ENCODE results near the gene ALDH1L2.

- TF ChIP-seq, protein P1, sequence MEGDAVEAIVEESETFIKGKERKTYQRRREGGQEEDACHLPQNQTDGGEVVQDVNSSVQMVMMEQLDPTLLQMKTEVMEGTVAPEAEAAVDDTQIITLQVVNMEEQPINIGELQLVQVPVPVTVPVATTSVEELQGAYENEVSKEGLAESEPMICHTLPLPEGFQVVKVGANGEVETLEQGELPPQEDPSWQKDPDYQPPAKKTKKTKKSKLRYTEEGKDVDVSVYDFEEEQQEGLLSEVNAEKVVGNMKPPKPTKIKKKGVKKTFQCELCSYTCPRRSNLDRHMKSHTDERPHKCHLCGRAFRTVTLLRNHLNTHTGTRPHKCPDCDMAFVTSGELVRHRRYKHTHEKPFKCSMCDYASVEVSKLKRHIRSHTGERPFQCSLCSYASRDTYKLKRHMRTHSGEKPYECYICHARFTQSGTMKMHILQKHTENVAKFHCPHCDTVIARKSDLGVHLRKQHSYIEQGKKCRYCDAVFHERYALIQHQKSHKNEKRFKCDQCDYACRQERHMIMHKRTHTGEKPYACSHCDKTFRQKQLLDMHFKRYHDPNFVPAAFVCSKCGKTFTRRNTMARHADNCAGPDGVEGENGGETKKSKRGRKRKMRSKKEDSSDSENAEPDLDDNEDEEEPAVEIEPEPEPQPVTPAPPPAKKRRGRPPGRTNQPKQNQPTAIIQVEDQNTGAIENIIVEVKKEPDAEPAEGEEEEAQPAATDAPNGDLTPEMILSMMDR (IDR thresholded peaks at IDR 0.05; ENCODE audit: low read depth, low read length): no peak
- no peak for TF ChIP-seq EZH2phosphoT487 (IDR thresholded peaks at IDR 0.05; ENCODE audit: low read depth)
These were observed 58.4 kb downstream of the ALDH1L2 start for GRCh38 chr12:105025890-105026289.

Measured in OCI-LY3 (cell line).